Mesodermal cell (in vitro differentiated cells): ENCODE results near the gene PFKP.

ENCODE experiments used
- H3K27ac ChIP-seq: 2 replicates; pipeline ENCODE4 v1.7.0; 2013; ENCODE audit warnings: mild to moderate bottlenecking, low read depth, low read length, moderate library complexity; ENCODE audit not compliant: severe bottlenecking
- H3K36me3 ChIP-seq: 2 replicates; pipeline ENCODE4 v1.7.1; 2013; ENCODE audit warnings: mild to moderate bottlenecking, low read length, moderate library complexity; ENCODE audit not compliant: control insufficient read depth, insufficient read depth
- H3K4me1 ChIP-seq: one replicate; pipeline ENCODE4 v1.7.1; 2013; ENCODE audit warnings: mild to moderate bottlenecking, low read length; ENCODE audit not compliant: insufficient read depth, control insufficient read depth, poor library complexity, severe bottlenecking
- H3K4me3 ChIP-seq: 2 replicates; pipeline ENCODE4 v1.7.0; 2013; ENCODE audit warnings: low read length, control low read depth, mild to moderate bottlenecking; ENCODE audit not compliant: insufficient read depth, poor library complexity, severe bottlenecking; ENCODE audit errors: extremely low read depth
- H3K9me3 ChIP-seq: 2 replicates; pipeline ENCODE4 v1.7.1; 2013; ENCODE audit warnings: mild to moderate bottlenecking, low read length, moderate library complexity; ENCODE audit not compliant: control insufficient read depth
- WGBS, 2 experiments: methylation state at CpG; one replicate each; pipeline ENCODE4 v1.1.5; 2013; ENCODE audit warnings: missing lambda C conversion rate in 2 of 2; ENCODE audit not compliant: insufficient coverage in 2 of 2; 5-methylcytosine and 5-hydroxymethylcytosine counted together

Gene PFKP

DNA sequence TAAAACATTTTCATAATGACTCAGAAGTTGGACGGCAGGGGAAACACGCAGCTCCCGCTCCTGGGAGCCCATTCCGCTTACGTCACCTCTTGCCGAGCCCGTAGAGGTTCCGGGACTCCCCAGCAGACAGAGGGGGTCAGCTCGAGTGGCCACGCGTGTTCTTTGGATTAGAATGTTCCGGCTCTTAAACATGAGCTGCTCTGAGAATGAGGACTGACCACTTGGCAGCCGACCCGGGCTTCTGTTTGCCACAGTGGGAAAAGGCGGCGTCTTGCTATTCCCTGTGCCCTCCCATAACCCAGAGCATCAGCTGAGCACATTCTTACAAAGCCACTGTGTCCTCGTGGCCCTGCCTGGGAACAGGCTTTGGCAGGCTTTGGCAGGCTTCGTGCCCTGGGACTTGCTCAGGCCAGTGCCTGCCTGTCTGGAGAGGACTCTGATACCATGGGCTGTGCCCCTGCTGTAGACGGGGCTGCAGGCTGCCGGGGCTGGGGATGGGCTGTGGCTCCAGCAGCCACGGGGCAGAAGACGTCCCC, 40.1 kb downstream of the PFKP start:
- Histone ChIP-seq H3K36me3 (peaks cover 93% of the 10 kb centered on the region), H3K9me3 (no peaks in the 10 kb centered on the region), H3K4me1 (no peaks in the 10 kb centered on the region), H3K4me3 (no peak overlapping the region), H3K27ac (no peak overlapping the region)
- WGBS, 2 experiments: 94 to 97% methylated on average over 21 of the region's 22 CpGs

DNA sequence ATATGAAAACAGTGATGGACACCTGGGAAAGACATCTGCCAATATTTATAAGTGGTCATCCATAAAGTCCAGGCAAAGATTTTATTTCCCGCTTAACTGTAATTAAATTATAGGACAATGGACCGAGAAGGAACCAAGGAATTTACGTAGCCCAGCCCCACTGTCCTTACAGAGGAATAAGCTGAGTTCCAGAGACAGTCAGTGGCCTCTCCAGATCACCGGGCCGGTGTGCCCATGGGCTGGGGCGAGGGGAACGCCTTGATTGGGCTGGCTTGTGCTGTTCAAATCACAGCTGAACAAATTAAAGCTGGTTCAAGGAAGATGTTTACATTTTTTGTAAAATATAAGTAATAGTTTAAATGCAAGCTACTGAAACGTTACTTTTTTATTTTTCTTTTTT, 40.7 kb downstream of the PFKP start:
- 82 to 95% methylated on average over 4 to 5 of the region's 8 CpGs for WGBS, 2 experiments
- no peaks in the 10 kb centered on the region for H3K9me3 ChIP-seq
- peaks cover 93% of the 10 kb centered on the region for H3K36me3 ChIP-seq
- no peak overlapping the region for H3K27ac ChIP-seq
- H3K4me3 ChIP-seq: no peak overlapping the region
- H3K4me1 ChIP-seq: no peaks in the 10 kb centered on the region

DNA sequence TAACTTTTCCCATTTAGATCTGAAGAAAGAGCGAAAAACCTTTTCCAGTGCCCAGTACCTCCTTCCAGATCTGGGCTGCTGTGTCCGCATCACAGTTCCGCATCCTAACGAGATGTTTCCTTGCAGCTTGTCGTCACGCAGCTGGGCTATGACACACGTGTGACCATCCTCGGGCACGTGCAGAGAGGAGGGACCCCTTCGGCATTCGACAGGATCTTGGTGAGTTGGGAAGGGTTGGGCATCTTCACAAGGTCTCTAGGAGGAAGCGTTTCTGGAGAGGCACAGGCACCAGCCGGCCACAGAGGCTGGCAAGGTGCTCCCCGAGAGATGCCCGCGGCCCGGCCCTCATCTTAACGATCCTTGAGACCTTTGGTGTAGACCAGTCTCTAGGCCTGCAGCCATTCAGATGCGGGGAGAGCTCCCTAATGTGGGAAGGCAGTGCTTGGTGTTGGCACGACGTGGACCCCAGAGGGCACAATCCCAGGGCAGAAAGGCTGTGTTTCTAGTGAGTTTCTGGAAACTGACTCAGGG, 41.3 kb downstream of the PFKP start:
- Histone ChIP-seq H3K4me1 (no peaks in the 10 kb centered on the region), H3K4me3 (no peak overlapping the region), H3K36me3 (peaks cover 93% of the 10 kb centered on the region), H3K27ac (no peak overlapping the region), H3K9me3 (no peaks in the 10 kb centered on the region)
- WGBS, 2 experiments: 96 to 97% methylated on average over 9 to 21 of the region's 21 CpGs

DNA sequence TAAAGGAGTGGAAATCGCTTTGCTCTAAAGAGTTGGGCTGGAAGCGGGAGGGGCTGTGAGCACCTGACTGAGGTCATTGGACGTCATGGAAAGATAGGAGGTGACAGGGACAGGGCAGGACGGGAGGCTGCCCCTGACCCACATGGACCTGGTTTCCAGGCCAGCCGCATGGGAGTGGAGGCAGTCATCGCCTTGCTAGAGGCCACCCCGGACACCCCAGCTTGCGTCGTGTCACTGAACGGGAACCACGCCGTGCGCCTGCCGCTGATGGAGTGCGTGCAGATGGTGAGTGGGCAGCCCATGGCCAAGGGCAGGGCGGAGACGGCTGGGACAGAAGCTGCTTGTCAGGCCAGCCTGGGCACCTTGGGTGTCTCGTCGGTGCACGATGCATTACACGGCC, 41.8 kb downstream of the PFKP start:
- peaks cover 92% of the 10 kb centered on the region for H3K36me3 ChIP-seq
- 97% methylated on average over 21 of the region's 21 CpGs for WGBS, 2 experiments
- H3K27ac ChIP-seq: no peak overlapping the region
- no peaks in the 10 kb centered on the region for H3K9me3 ChIP-seq
- no peaks in the 10 kb centered on the region for H3K4me1 ChIP-seq
- no peak overlapping the region for H3K4me3 ChIP-seq

DNA sequence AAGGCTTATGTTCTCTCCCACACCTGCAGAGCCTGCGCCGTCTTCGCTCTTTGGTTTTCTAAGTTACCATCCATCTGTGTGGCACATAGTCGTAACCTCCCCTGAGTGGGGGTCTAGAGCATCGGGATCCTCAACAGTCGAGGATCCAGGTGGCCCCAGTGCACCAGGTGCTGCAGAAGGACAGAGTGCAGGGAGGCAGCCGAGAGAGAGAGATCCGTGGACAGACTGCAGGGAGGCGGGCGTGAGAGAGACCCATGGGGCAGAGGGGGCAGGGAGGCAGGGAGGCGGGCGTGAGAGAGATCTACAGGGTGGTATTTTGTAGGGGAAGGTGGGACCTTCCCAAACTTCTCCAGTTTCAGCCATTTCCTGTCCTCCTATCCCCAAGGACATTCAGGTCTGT, 42.3 kb downstream of the PFKP start:
- H3K9me3 ChIP-seq: no peaks in the 10 kb centered on the region
- H3K27ac ChIP-seq: no peak overlapping the region

DNA sequence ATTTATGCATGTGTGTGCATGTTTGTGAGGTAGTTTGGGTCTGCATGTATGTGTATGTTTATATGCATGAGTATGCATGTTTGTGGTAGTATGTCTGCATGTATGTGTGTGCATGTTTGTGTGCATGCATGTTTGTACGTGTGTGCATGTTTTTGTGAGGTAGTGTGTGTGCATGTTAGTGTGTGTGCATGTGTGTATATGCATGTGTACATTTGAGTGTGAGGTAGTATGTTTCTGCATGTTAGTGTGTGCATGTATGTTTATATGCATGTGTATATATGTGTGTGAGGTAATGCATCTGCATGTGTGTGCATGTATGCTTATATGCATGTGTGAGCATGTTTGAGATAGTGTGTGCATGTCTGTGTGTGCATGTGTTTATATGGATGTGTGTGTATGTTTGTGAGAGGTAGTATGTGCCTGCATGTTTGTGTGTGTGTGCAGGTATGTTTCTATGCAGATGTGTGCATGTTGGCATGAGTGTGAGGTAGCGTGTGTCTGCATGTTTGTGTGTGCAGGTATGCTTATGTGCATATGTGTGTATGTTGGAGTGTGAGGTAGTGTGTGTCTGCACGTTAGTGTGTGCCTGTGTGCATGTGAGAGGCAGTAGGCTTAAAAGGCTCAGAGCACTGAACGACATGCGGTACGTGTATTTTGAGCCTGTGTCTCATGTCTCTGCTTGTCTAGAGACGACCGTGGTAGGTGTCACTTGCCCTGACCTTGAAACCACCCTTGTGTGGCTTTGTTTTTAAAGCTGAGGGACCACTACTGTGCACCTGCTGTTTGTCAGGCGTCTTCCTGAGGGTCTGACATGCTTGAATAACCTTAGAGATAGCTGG, 43.7 kb downstream of the PFKP start:
- Histone ChIP-seq H3K4me3 (no peak overlapping the region), H3K36me3 (peaks cover 91% of the 10 kb centered on the region), H3K9me3 (no peaks in the 10 kb centered on the region), H3K27ac (no peak overlapping the region), H3K4me1 (no peaks in the 10 kb centered on the region)
- 96% methylated on average over 8 to 9 of the region's 9 CpGs for WGBS, 2 experiments

More for the DNA sequence above, 42.3 kb downstream of the PFKP start:
- H3K36me3 ChIP-seq: peaks cover 92% of the 10 kb centered on the region
- H3K4me1 ChIP-seq: no peaks in the 10 kb centered on the region
- 90 to 94% methylated on average over 8 to 10 of the region's 12 CpGs for WGBS, 2 experiments
- H3K4me3 ChIP-seq: no peak overlapping the region

DNA sequence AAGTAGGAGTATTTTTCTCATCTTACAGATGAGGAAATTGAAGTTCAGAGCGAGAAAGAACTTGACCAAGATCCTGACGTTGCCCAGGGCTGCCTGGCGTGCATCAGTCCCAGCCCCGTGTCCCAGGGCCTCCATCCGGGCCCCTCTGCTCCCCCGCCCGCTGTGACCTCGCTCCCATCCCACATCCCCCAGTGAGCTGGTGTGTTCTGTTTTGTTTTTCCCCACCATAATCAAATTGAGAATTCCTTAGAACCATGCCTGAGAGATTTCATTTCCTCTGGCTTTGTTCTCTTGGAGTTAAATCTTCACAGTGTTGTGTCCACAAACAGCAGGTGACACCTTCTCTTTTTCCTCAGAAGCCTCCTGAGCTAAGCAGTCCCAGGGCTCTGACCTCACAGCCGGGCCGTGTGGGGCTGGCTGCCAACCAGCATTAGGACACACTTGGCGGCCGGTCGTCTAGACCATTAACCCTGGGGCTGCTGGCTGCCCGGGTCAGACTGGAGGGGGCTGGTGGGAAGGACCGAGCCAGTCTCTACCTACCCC, 44.3 kb downstream of the PFKP start:
- H3K4me3 ChIP-seq: no peak overlapping the region
- 80 to 86% methylated on average over 11 to 14 of the region's 15 CpGs for WGBS, 2 experiments
- peaks cover 96% of the 10 kb centered on the region for H3K36me3 ChIP-seq
- no peaks in the 10 kb centered on the region for H3K4me1 ChIP-seq
- no peaks in the 10 kb centered on the region for H3K9me3 ChIP-seq
- no peak overlapping the region for H3K27ac ChIP-seq

DNA sequence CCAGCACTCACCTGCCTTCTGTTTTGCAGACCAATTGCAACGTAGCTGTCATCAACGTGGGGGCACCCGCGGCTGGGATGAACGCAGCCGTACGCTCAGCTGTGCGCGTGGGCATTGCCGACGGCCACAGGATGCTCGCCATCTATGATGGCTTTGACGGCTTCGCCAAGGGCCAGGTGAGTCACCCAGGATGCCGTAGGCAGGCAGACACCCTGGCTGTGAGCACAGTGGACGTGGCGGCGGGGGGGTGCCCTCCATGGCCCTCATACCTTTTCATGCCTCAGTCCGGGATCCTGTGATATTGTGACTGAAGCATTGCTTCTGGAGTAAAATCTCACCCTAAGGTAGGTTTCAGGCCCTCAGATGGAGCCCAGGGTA, 46.0 kb downstream of the PFKP start:
- no peak overlapping the region for H3K27ac ChIP-seq
- 96 to 98% methylated on average over 16 to 19 of the region's 19 CpGs for WGBS, 2 experiments
- H3K9me3 ChIP-seq: no peaks in the 10 kb centered on the region
- peaks cover 98% of the 10 kb centered on the region for H3K36me3 ChIP-seq
- no peaks in the 10 kb centered on the region for H3K4me1 ChIP-seq
- no peak overlapping the region for H3K4me3 ChIP-seq

DNA sequence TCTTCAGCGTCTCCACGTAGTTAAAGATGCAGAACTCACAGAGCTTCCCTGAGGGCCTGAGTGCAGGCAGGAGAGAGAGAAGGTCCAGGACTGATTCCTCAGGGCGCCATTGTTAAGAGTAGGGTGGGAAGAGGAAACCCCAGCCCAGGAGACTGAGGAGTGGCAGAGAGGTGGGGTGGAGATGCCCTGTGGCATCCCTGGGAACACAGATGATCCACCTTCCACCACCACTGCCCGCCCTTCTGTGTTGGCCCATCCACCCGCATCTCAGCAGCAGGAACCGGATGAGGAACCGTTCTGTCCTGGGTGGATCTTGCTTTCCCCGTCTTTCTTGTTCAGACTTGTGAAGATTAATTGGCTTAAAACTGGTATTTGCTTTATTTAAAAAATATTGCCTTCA, 48.3 kb downstream of the PFKP start:
- Histone ChIP-seq H3K4me1 (no peaks in the 10 kb centered on the region), H3K27ac (no peak overlapping the region), H3K36me3 (peaks cover 98% of the 10 kb centered on the region), H3K4me3 (no peak overlapping the region), H3K9me3 (no peaks in the 10 kb centered on the region)
- 94 to 100% methylated on average over 3 to 6 of the region's 8 CpGs for WGBS, 2 experiments

DNA sequence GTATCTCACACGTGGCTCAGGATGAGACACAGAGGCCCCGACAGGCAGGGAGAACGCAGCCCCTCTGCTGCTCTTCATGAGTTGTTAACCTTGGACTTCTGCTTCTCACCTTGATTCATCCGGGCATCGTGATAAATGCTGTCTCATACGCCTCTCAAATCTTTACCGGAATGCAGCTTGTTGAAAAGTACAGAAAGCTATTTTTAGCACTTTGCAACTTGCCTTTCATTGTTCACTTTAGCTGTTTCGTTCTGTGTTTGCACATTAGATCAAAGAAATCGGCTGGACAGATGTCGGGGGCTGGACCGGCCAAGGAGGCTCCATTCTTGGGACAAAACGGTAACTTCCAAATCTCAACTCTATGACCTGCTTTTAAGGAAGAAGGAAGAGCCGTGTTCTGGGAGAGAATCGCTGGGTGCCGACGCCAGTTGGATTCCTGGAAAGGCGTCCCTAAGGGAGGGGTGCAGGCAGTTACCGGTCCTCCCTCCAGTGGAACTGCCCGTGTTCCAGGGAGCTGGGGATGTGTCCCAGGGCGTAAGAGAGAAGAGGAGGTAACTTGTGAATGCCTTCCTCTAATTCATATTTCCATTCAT, 49.3 kb downstream of the PFKP start:
- no peak overlapping the region for H3K27ac ChIP-seq
- H3K4me3 ChIP-seq: no peak overlapping the region
- H3K36me3 ChIP-seq: peaks cover 98% of the 10 kb centered on the region
- WGBS, 2 experiments: 84 to 91% methylated on average over 12 to 18 of the region's 20 CpGs
- peaks cover 4% of the 10 kb centered on the region for H3K4me1 ChIP-seq
- H3K9me3 ChIP-seq: no peaks in the 10 kb centered on the region
